Measurements from ENCODE around the gene ARL6IP4. TPM values are rescaled to one million over a fixed set of nuclear protein-coding genes. Genes with fewer than 3 reads are reported as not detected.

ARL6IP4 gene
- total and polyA plus RNA-seq, 2 donors (not counting 1 experiment from before 2014, with no cell fraction given) = 145 to 149 TPM

DNA sequence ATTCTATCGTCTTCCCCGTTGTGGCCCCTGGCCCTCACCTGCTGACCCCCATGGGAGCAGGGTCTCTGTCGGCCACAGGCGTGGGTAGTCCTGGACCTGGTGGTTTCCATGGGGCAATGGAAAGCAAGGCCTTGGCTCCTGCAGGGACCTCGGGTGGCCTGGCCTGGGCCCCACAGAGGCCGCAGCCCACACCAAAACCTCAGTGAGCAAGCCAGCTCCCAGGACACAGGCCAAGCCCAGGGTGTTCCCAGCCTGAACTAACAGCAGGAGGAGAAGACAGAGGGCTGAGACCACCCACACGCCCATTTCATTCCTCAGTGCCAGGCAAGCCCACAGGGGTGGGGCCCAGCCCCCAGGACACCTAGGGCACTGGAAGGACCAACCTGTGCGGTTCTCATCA, 31.1 kb upstream of the ARL6IP4 start:
- Histone ChIP-seq H3K9me3 (ENCODE audit: control insufficient read depth, insufficient read depth, low read depth, low read length) (no peaks in the 10 kb centered on the region), H3K79me2 (ENCODE audit: control insufficient read depth, insufficient read depth, low read length) (no peaks in the 10 kb centered on the region), H2AFZ (ENCODE audit: low read length) (no peak overlapping the region), H3K9ac (ENCODE audit: insufficient read depth, low read length) (no peak overlapping the region), H3K4me1 (ENCODE audit: control insufficient read depth, extremely low read depth, insufficient read depth, low read length) (peaks cover 23% of the 10 kb centered on the region), H3K4me3 (replicated peaks in 1 of 4; ENCODE audit: control extremely low read depth in 1 of 4, insufficient read depth in 1 of 4, low read depth in 3 of 4, low read length in 4 of 4) (no peak overlapping the region), H3K36me3 (ENCODE audit: control insufficient read depth, insufficient read depth, low read length) (no peaks in the 10 kb centered on the region), H4K20me1 (ENCODE audit: control insufficient read depth, extremely low read depth, insufficient read depth, low read length) (no peaks in the 10 kb centered on the region), H3K4me2 (ENCODE audit: extremely low read depth, insufficient read depth, low read length) (no peak overlapping the region), H3K27me3 (ENCODE audit: control insufficient read depth, insufficient read depth, low read length) (no peaks in the 10 kb centered on the region), H3K27ac (ENCODE audit: insufficient read depth, low read length) (no peak overlapping the region)
- TF ChIP-seq, protein P1, sequence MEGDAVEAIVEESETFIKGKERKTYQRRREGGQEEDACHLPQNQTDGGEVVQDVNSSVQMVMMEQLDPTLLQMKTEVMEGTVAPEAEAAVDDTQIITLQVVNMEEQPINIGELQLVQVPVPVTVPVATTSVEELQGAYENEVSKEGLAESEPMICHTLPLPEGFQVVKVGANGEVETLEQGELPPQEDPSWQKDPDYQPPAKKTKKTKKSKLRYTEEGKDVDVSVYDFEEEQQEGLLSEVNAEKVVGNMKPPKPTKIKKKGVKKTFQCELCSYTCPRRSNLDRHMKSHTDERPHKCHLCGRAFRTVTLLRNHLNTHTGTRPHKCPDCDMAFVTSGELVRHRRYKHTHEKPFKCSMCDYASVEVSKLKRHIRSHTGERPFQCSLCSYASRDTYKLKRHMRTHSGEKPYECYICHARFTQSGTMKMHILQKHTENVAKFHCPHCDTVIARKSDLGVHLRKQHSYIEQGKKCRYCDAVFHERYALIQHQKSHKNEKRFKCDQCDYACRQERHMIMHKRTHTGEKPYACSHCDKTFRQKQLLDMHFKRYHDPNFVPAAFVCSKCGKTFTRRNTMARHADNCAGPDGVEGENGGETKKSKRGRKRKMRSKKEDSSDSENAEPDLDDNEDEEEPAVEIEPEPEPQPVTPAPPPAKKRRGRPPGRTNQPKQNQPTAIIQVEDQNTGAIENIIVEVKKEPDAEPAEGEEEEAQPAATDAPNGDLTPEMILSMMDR (conservative IDR thresholded peaks at IDR 0.05 in 1 of 2, IDR thresholded peaks at IDR 0.05 in 1 of 2; ENCODE audit: low read depth in 1 of 2, low read length in 2 of 2) = no peak
- no peak for TF ChIP-seq EZH2 (IDR thresholded peaks at IDR 0.05; ENCODE audit: low read length, missing control alignments)
- no peak for DNase-seq (ENCODE audit: low read depth in 2 of 2)

DNA sequence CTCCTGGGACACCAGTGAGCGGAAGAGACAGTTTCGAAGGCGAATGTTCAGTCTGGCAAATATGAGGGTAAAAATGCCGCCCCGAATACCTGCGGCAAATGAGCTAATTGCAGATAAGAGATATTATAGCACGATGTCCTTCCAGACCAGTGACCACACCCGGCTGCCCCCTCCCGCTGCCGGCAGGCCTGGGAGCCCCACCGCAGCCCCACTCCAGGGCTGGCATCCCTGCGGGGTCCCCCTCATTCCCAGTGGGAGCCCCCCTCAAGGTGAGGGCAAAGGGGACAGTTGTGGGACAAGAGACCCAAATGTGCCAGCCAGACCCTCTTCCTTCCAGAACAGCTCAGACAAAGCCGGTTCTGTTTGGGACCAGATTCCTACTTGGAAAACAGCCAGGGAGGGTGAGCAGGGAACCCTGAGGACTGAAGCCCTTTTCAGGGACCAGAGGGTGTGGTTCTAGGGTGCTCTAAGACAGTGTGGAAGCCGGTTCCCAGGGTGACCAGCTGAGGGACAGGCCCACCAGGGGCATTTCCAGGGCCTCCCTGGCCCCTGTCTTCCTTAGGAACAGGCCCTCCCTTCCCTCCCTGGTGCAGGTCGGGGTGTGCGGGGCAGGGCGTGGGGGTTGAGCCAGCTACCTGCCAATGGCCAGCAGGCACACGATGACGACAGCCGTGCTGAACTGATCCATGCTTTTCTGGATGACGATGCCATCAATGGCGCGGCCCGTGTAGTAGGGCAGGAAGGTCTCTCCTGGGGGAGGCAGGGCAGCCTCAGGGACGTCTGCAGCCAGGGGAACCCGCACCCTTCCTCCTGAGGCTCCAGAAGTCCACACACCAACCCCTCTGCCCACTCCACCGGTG, 30.4 kb upstream of the ARL6IP4 start:
- Histone ChIP-seq H3K27ac (ENCODE audit: insufficient read depth, low read length) (no peak overlapping the region), H3K9ac (ENCODE audit: insufficient read depth, low read length) (no peak overlapping the region), H3K9me3 (ENCODE audit: control insufficient read depth, insufficient read depth, low read depth, low read length) (no peaks in the 10 kb centered on the region), H3K36me3 (ENCODE audit: control insufficient read depth, insufficient read depth, low read length) (no peaks in the 10 kb centered on the region), H3K27me3 (ENCODE audit: control insufficient read depth, insufficient read depth, low read length) (no peaks in the 10 kb centered on the region), H3K4me3 (replicated peaks in 1 of 4; ENCODE audit: control extremely low read depth in 1 of 4, insufficient read depth in 1 of 4, low read depth in 3 of 4, low read length in 4 of 4) (no peak overlapping the region), H3K4me2 (ENCODE audit: extremely low read depth, insufficient read depth, low read length) (no peak overlapping the region), H2AFZ (ENCODE audit: low read length) (no peak overlapping the region), H3K4me1 (ENCODE audit: control insufficient read depth, extremely low read depth, insufficient read depth, low read length) (peaks cover 18% of the 10 kb centered on the region), H4K20me1 (ENCODE audit: control insufficient read depth, extremely low read depth, insufficient read depth, low read length) (no peaks in the 10 kb centered on the region), H3K79me2 (ENCODE audit: control insufficient read depth, insufficient read depth, low read length) (no peaks in the 10 kb centered on the region)
- DNase-seq (ENCODE audit: low read depth in 2 of 2) = no peak
- TF ChIP-seq, protein P1 (conservative IDR thresholded peaks at IDR 0.05 in 1 of 2, IDR thresholded peaks at IDR 0.05 in 1 of 2; ENCODE audit: low read depth in 1 of 2, low read length in 2 of 2) = no peak
- no peak for TF ChIP-seq EZH2 (IDR thresholded peaks at IDR 0.05; ENCODE audit: low read length, missing control alignments)

DNA sequence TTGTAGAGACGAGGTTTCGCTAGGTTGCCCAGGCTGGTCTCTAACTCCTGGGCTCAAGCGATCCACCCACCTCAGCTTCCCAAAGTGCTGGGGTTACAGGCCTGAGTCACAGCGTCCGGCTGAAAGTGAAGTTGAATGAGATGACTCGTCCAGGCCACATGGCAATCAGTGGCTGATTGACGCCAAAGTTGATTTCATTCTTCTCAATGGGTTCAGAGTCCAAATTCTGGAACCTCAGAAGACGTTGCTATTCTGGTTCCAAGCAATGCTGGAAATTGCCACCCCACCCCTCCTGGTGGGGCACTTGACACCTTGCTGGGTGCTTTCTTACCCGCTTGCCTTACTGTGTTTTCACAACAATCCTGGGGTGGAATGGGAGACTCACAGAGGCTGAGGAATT, 29.1 kb upstream of the ARL6IP4 start:
- Histone ChIP-seq H3K9me3 (ENCODE audit: control insufficient read depth, insufficient read depth, low read depth, low read length) (no peaks in the 10 kb centered on the region), H3K36me3 (ENCODE audit: control insufficient read depth, insufficient read depth, low read length) (no peaks in the 10 kb centered on the region), H3K27me3 (ENCODE audit: control insufficient read depth, insufficient read depth, low read length) (no peaks in the 10 kb centered on the region), H3K4me1 (ENCODE audit: control insufficient read depth, extremely low read depth, insufficient read depth, low read length) (peaks cover 12% of the 10 kb centered on the region), H3K4me2 (ENCODE audit: extremely low read depth, insufficient read depth, low read length) (no peak overlapping the region), H3K9ac (ENCODE audit: insufficient read depth, low read length) (no peak overlapping the region), H2AFZ (ENCODE audit: low read length) (no peak overlapping the region), H3K79me2 (ENCODE audit: control insufficient read depth, insufficient read depth, low read length) (no peaks in the 10 kb centered on the region), H3K4me3 (replicated peaks in 1 of 4; ENCODE audit: control extremely low read depth in 1 of 4, insufficient read depth in 1 of 4, low read depth in 3 of 4, low read length in 4 of 4) (no peak overlapping the region), H4K20me1 (ENCODE audit: control insufficient read depth, extremely low read depth, insufficient read depth, low read length) (no peaks in the 10 kb centered on the region), H3K27ac (ENCODE audit: insufficient read depth, low read length) (no peak overlapping the region)
- DNase-seq (ENCODE audit: low read depth in 2 of 2) = peak; percentile 43 to 58
- TF ChIP-seq EZH2 (IDR thresholded peaks at IDR 0.05; ENCODE audit: low read length, missing control alignments) = no peak
- TF ChIP-seq, protein P1 (conservative IDR thresholded peaks at IDR 0.05 in 1 of 2, IDR thresholded peaks at IDR 0.05 in 1 of 2; ENCODE audit: low read depth in 1 of 2, low read length in 2 of 2) = no peak

Measured in fibroblast of lung (primary cell).